OCI-LY7 (cell line): ENCODE measurements around the gene MEF2C.

ENCODE experiments used
- EZH2phosphoT487 ChIP-seq: fragments of 200-600 bp; sonication (generic); IDR thresholded peaks from 2 replicates; pipeline ENCODE4 v1.6.1; 2018; ENCODE audit warnings: low read depth, borderline replicate concordance, mild to moderate bottlenecking, mixed run types, antibody characterized with exemption, low read length, moderate library complexity, mixed read lengths
- TF ChIP-seq, protein P1 (sequence below): fragments of 200-600 bp; sonication (generic); conservative IDR thresholded peaks from 2 replicates; pipeline ENCODE4 v1.5.1; 2014; ENCODE audit warnings: mild to moderate bottlenecking, antibody characterized with exemption, low read length, moderate library complexity, mixed read lengths

DNA sequence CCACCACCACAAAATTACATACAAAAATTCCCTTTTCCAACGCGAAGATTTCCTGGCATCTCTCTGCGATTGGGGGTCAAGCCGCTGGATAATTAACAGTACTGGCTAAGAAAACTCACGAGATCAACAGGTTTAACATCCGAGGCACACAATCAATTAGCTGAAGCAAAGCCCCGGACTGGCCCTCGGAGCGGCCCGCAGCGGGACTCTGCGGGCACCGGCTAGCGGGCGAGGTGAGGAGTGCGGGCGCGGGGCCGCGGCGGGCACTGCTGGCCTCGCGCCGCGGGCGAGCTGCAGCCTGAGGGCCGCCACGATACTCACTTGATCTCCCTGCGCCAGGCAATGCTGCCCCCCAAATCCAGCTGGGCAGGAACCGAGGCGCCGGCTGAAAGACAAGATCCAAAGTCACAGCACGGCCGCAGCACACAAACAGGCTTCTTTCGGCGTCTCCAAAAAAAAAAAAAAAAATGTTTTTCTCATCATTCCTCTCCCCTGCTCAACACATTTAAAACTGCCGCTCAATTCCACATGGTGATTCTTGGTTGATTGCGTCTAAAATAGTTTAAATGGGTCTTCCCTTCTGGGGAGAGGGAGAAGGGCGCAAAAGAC is 210.2 kb downstream of the MEF2C start:
- TF ChIP-seq, protein P1, sequence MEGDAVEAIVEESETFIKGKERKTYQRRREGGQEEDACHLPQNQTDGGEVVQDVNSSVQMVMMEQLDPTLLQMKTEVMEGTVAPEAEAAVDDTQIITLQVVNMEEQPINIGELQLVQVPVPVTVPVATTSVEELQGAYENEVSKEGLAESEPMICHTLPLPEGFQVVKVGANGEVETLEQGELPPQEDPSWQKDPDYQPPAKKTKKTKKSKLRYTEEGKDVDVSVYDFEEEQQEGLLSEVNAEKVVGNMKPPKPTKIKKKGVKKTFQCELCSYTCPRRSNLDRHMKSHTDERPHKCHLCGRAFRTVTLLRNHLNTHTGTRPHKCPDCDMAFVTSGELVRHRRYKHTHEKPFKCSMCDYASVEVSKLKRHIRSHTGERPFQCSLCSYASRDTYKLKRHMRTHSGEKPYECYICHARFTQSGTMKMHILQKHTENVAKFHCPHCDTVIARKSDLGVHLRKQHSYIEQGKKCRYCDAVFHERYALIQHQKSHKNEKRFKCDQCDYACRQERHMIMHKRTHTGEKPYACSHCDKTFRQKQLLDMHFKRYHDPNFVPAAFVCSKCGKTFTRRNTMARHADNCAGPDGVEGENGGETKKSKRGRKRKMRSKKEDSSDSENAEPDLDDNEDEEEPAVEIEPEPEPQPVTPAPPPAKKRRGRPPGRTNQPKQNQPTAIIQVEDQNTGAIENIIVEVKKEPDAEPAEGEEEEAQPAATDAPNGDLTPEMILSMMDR: no peak
- no peak for TF ChIP-seq EZH2phosphoT487
